HCEC 1CT (cell line): ENCODE data around the gene UBE2B.
A peak's percentile ranks its signal among the peaks of the same experiment; 100 is the strongest.
"Not testable (repeated sequence)": the region's sequence is repeated elsewhere in the genome, so short reads cannot be mapped to it uniquely, and the experiment has no call there.

Experiments used
- DNase-seq: peaks from one replicate; pipeline ENCODE4 v3.0.0-alpha.2; 2017

The UBE2B gene

DNA sequence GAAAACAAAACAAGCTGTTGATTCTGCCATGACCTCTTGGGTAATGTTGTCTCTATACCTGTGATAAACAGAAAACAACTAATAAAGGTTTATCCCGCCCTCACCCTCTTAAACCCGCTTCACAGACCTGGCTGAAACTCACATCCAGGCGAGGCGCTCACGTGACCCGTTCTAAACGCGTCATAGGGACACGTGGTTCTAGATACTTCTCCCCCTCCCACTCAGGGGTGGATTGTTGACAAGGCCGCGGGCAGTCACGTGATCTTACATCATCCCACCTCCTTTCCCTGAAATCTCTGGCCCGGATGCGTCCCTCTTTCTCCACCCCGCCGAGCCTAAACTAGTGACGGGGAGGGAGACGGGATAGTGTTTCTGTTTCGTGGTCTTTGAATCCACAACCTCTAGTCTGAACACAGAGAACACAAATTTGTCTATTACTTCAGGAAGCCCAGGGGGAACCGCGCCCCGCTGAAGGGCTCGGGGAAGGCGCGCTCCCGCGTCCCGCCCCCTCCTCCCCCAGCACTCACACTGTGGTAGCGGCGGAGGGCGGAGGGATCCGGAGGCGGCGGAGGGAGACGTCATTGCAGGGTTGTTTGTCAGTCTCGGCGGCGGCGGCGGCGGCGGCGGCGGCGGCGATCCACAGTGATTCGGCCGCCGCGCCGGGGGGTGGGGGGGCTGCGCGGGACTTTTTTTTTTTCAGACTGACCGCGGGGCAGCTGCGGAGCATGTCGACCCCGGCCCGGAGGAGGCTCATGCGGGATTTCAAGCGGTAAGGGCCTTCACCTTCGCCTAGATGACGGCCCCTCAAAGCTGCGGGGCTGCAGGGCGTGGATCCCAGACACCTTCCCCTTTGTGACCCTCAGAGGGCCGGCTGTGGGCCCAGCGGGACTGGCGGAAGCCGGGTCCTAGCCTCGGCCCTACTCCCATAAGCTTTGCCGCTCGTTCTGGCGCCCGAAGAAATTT, at the start of gene UBE2B:
TSS of gene UBE2B (plus strand) at position 699 of the 963 bp plus-strand sequence. CDS start at position 726, 27 bp downstream.
- DNase-seq: peak; percentile 100

DNA sequence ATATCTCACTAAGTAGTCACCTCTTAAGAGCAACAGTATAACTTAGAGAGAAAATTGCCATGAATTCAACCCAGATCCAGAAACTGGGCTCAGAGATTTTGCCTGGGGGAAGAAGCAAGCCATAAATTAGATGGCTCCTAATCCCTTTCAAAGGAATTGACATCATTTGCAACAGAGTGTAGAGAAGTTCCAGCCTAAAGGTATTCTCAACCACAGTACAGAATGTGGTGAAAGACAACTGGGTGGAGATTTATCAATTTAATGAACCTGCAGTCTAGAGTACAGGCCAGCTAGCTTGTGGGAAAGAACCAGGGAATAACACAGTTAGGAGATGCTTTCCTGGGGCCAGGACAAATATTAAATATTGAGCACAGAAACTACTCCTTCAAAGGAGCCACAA, 44.0 kb upstream of the UBE2B start:
- DNase-seq: no peak

GRCh38 chr5:134328619-134329018, 42.8 kb upstream of the UBE2B start:
- no peak for DNase-seq

- DNase-seq: not testable (repeated sequence)
Observed at GRCh38 chr5:134336833-134337232, 34.5 kb upstream of the UBE2B start.

DNA sequence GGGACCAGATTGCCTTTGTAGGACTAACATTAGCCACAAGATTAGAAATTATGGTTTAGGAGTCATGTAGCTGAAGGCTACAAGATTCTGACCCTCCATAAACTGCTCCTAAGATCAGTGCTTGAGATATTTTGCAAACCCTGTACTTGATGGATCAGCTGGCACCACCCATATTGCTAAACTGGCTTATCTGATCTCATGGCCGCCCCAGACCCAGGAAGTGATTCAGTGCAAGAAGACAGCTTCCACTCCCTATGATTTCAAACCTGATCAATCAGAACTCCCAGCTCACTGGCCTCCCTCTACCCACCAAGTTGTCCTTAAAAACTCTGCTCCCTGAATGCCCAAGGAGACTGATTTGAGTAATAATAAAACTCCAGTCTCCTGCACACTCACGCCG, 27.9 kb upstream of the UBE2B start:
- DNase-seq: not testable (repeated sequence)

- not testable (repeated sequence) for DNase-seq
Observed at GRCh38 chr5:134345476-134345875, 25.9 kb upstream of the UBE2B start.

GRCh38 chr5:134345996-134346395, 25.4 kb upstream of the UBE2B start:
- no peak for DNase-seq

- no peak for DNase-seq
Observed at GRCh38 chr5:134349463-134349862, 21.9 kb upstream of the UBE2B start.

- DNase-seq: no peak
Observed at GRCh38 chr5:134355681-134356080, 15.7 kb upstream of the UBE2B start.

DNA sequence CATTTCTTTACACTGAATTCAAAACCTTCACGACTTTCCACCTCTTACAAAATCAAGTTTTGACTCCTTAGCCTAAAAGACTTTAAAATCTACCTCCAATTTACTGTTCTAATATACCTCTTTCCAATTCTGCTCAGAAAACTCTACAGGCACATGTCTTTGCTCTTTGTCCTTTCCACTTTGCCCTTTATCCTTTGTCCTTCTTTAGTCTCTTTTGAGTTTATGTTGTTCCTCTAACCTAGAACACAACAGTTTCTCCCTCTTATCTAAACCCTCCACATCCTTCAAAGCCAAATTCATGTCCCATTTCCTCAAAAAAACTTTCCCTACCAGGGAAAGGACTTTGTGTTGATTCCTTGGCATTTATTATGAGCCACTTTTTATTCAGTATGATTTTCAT, 5.8 kb upstream of the UBE2B start:
- DNase-seq: no peak

GRCh38 chr5:134370311-134370870, 978 bp upstream of the UBE2B start:
- no peak for DNase-seq

DNA sequence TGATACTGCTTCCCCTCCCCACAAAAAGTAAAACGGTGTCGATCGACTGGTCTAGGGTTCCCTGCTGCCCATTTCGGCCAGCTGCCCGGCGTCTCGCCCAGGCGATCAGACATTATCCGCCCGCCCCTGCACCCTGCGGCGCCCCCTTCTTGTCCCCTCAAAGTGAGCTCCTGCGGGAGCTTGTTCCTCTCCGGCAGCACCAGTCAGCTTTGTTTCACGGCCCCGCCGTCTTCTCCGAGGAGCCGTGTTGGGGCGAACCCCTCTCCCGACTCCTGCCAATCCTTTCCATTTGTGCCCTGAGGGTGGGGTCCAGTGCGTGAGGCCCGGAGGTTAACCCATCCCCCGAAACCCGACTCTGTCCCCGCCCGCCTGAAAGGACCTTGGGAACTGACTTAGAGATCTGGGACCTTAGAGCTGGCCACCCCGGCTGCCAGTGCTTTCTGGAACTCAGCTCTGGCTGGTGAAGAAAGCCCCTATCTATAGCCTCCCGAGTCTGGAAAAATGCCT, 518 bp downstream of the UBE2B start:
- peak; percentile 31 for DNase-seq

- DNase-seq: not testable (repeated sequence)
Observed at GRCh38 chr5:134373633-134374032, 2.3 kb downstream of the UBE2B start.

DNA sequence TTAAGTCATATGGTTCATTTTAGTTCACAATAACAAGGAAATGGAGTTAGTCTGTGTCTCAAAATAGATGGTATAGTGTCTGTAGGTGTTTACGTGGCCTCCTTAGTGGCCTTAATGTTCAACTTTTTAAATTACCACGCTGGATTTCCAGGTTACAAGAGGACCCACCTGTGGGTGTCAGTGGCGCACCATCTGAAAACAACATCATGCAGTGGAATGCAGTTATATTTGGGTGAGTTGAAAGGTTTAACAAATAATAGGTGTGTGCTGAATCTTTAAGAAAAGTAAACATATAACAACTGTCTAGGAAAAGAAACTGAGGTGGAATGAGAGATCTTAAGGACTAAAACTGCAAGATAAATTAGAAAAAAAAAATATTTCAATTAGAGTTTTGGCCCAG, 2.9 kb downstream of the UBE2B start:
- DNase-seq: no peak

- DNase-seq: no peak
Observed at GRCh38 chr5:134380346-134380745, 9.0 kb downstream of the UBE2B start.

DNA sequence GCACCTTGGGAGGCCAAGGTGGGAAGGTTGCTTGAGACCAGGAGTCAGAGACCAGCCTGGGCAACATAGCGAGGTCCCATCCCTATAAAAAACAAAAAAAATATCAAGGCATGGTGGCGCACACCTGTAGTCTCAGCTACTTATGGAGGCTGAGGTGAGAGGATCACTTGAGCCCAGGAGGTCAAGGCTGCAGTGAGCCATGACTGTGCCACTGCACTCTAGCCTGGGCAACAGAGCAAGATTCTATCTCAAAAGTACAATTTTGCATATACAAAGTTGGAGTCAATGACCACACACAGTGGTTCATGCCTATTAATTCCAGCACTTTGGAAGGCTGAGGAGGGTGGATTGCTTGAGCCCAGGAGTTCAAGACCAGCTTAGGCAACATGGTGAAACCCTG, 10.8 kb downstream of the UBE2B start:
- not testable (repeated sequence) for DNase-seq

- no peak for DNase-seq
Observed at GRCh38 chr5:134383980-134384697, 12.8 kb downstream of the UBE2B start.

DNA sequence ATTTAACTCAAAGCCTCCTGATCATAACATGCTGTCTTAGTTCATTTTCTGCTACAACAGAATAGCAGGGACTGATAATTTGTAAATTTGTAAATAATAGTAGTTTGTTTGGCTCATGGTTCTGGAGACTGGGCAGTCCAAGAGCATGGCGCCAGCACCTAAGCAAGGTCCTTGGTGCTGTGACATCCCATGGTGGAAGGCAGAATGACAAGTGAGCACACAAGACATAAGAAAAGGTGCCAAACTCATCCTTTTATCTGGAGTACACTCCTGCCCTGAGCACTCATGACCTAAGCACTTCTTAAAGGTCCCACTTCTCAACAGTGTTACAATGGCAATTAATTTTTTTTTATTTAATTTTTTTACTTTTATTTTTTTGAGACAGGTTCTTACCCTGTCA, 16.1 kb downstream of the UBE2B start:
- no peak for DNase-seq

GRCh38 chr5:134392301-134392700, 20.9 kb downstream of the UBE2B start:
- peak; percentile 46 for DNase-seq

DNA sequence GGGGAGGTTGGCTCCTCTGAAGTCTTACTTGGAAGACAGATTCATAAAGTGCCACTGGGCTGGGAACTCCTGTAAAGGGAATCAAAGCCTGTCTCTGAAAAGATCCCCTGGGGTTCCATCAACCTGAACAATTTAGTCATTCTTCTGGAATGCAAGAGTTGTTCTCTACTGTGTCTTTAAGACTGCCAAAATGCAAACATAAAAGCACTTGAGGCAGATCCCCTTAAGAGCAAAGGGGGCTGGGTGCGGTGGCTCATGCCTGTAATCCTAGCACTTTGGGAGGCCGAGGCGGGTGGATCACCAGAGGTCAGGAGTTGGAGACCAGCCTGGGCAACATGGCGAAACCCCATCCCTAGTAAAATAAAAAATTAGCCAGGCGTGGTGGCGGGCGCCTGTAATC, 23.6 kb downstream of the UBE2B start:
- DNase-seq: no peak

GRCh38 chr5:134396274-134396673, 24.9 kb downstream of the UBE2B start:
- no peak for DNase-seq

DNA sequence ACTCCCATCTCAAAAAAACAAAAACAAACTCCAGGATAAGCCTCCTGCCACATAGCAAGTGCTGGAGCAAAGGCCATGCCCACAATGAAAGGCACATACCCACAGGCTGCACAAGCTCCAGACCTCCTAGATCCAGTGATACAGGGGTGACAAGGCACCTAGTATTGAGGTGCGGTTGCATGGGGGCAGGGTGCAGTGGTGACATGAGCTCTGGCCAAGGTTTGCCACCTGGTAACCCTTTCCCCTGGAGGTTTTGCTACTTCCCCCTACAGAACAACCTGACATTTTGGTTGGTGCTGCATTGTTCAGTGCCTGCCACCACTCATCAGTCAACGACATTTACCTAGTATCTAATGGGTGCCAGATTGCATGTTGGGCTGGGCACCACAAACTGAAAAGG, 25.8 kb downstream of the UBE2B start:
- DNase-seq: no peak

- DNase-seq: no peak
Observed at GRCh38 chr5:134398609-134399155, 27.3 kb downstream of the UBE2B start.
